Nephron (organoid): ENCODE data around the gene NT5DC3.

Experiments used
- H3K27ac Mint-ChIP-seq, 3 experiments: 2 replicates each; pipeline ENCODE4 v1.8.0; 2020; ENCODE audit warnings: mixed read lengths in 3 of 3, mild to moderate bottlenecking in 2 of 3, moderate library complexity in 1 of 3
- H3K27me3 Mint-ChIP-seq: 2 replicates; pipeline ENCODE4 v1.8.0; 2021; ENCODE audit warnings: low read depth, mild to moderate bottlenecking, moderate library complexity, mixed read lengths
- H3K36me3 Mint-ChIP-seq: 2 replicates; pipeline ENCODE4 v1.8.0; 2020; ENCODE audit warnings: low read depth, mixed read lengths
- H3K4me1 Mint-ChIP-seq: 2 replicates; pipeline ENCODE4 v1.8.0; 2020; ENCODE audit warnings: mixed read lengths
- H3K4me3 Mint-ChIP-seq, 3 experiments: 2 replicates each; pipeline ENCODE4 v1.8.0; 2020; ENCODE audit warnings: mild to moderate bottlenecking in 3 of 3, mixed read lengths in 3 of 3, moderate library complexity in 2 of 3
- H3K9me3 Mint-ChIP-seq: 2 replicates; pipeline ENCODE4 v1.8.0; 2020; ENCODE audit warnings: mixed read lengths
- CTCF ChIP-seq, 3 experiments: fragments of 200-600 bp; sonication (generic); IDR thresholded peaks; one replicate each; pipeline ENCODE4 v1.5.0; 2021; ENCODE audit warnings: antibody characterized with exemption in 3 of 3; ENCODE audit not compliant: unreplicated experiment in 3 of 3

The NT5DC3 gene

GRCh38 chr12:103877934-103878510 lies 37.0 kb upstream of the NT5DC3 start:
- H3K4me1 Mint-ChIP-seq: peaks cover 6% of the 10 kb centered on the region

GRCh38 chr12:103877288-103877687 lies 36.3 kb upstream of the NT5DC3 start:
- Mint-ChIP-seq H3K27ac (no peak overlapping the region), H3K9me3 (no peaks in the 10 kb centered on the region), H3K4me3 (no peak overlapping the region), H3K27me3 (peaks cover 5% of the 10 kb centered on the region), H3K4me1 (peaks cover 6% of the 10 kb centered on the region), H3K36me3 (no peaks in the 10 kb centered on the region)
- TF ChIP-seq CTCF (IDR thresholded peaks at IDR 0.05; ENCODE audit: unreplicated experiment in 3 of 3): no peak

More at GRCh38 chr12:103877934-103878510, 37.0 kb upstream of the NT5DC3 start:
- H3K36me3 Mint-ChIP-seq: no peaks in the 10 kb centered on the region
- H3K27me3 Mint-ChIP-seq: peaks cover 5% of the 10 kb centered on the region
- TF ChIP-seq CTCF (IDR thresholded peaks at IDR 0.05; ENCODE audit: unreplicated experiment in 3 of 3): peak; percentile 63 to 72 (median 70)
- no peaks in the 10 kb centered on the region for H3K9me3 Mint-ChIP-seq
- H3K27ac Mint-ChIP-seq: peak overlapping the region in 1 of 3 experiments; percentile 15
- no peak overlapping the region for H3K4me3 Mint-ChIP-seq

- Mint-ChIP-seq H3K4me1 (no peaks in the 10 kb centered on the region), H3K27me3 (peaks cover 5% of the 10 kb centered on the region), H3K36me3 (no peaks in the 10 kb centered on the region), H3K4me3 (no peak overlapping the region), H3K9me3 (no peaks in the 10 kb centered on the region), H3K27ac (no peak overlapping the region)
- no peak for TF ChIP-seq CTCF (IDR thresholded peaks at IDR 0.05; ENCODE audit: unreplicated experiment in 3 of 3)
Measured at GRCh38 chr12:103875666-103876065, 34.6 kb upstream of the NT5DC3 start.

- H3K27me3 Mint-ChIP-seq: peaks cover 7% of the 10 kb centered on the region
- TF ChIP-seq CTCF (IDR thresholded peaks at IDR 0.05; ENCODE audit: unreplicated experiment in 3 of 3): no peak
- H3K9me3 Mint-ChIP-seq: no peaks in the 10 kb centered on the region
Measured at GRCh38 chr12:103868215-103868614, 27.2 kb upstream of the NT5DC3 start.

GRCh38 chr12:103865151-103865730 lies 24.2 kb upstream of the NT5DC3 start:
- no peak for TF ChIP-seq CTCF (IDR thresholded peaks at IDR 0.05; ENCODE audit: unreplicated experiment in 3 of 3)
- Mint-ChIP-seq H3K4me1 (peaks cover 4% of the 10 kb centered on the region), H3K27me3 (peaks cover 7% of the 10 kb centered on the region), H3K4me3 (no peak overlapping the region), H3K36me3 (no peaks in the 10 kb centered on the region), H3K9me3 (no peaks in the 10 kb centered on the region), H3K27ac (no peak overlapping the region)

More at GRCh38 chr12:103868215-103868614, 27.2 kb upstream of the NT5DC3 start:
- Mint-ChIP-seq H3K36me3 (no peaks in the 10 kb centered on the region), H3K27ac (peak overlapping the region in 1 of 3 experiments; percentile 7), H3K4me3 (no peak overlapping the region), H3K4me1 (no peaks in the 10 kb centered on the region)

GRCh38 chr12:103864710-103865109 lies 23.7 kb upstream of the NT5DC3 start:
- no peak overlapping the region for H3K27ac Mint-ChIP-seq
- H3K4me3 Mint-ChIP-seq: no peak overlapping the region

More at GRCh38 chr12:103864710-103865109, 23.7 kb upstream of the NT5DC3 start:
- H3K9me3 Mint-ChIP-seq: no peaks in the 10 kb centered on the region
- H3K27me3 Mint-ChIP-seq: peaks cover 7% of the 10 kb centered on the region
- H3K4me1 Mint-ChIP-seq: peaks cover 4% of the 10 kb centered on the region
- TF ChIP-seq CTCF (IDR thresholded peaks at IDR 0.05; ENCODE audit: unreplicated experiment in 3 of 3): no peak
- no peaks in the 10 kb centered on the region for H3K36me3 Mint-ChIP-seq
